HFFc6 (cell line): ENCODE measurements around the gene PBX1. TPM values are rescaled to one million over a fixed set of nuclear protein-coding genes. Genes with fewer than 3 reads are reported as not detected.
A peak's percentile ranks its signal among the peaks of the same experiment; 100 is the strongest.

Experiments
- DNase-seq: peaks from one replicate; pipeline ENCODE4 v3.0.0-alpha.2; 2018
- H3K27ac Mint-ChIP-seq: 2 replicates; pipeline ENCODE4 v1.8.0; 2020; ENCODE audit warnings: mild to moderate bottlenecking, mixed read lengths
- H3K27me3 Mint-ChIP-seq: 2 replicates; pipeline ENCODE4 v1.8.0; 2021; ENCODE audit warnings: mild to moderate bottlenecking, moderate library complexity, mixed read lengths; ENCODE audit not compliant: insufficient read depth
- H3K36me3 Mint-ChIP-seq: 2 replicates; pipeline ENCODE4 v1.8.0; 2021; ENCODE audit warnings: low read depth, mixed read lengths
- H3K4me1 Mint-ChIP-seq: 2 replicates; pipeline ENCODE4 v1.8.0; 2020; ENCODE audit warnings: low read depth, mixed read lengths
- H3K4me3 Mint-ChIP-seq: 2 replicates; pipeline ENCODE4 v1.8.0; 2020; ENCODE audit warnings: mild to moderate bottlenecking, moderate library complexity, mixed read lengths
- H3K9me3 Mint-ChIP-seq: 2 replicates; pipeline ENCODE4 v1.8.0; 2020; ENCODE audit warnings: mild to moderate bottlenecking, mixed read lengths
- total RNA-seq, 6 experiments: library from RNA; stranded (reverse); fragmentation: NEBNext Ultra II Directional; extraction: Animal tissue kit (Norgen Biotek cat#: 25700); gene quantifications; 2 replicates in 1 of 6; 3 replicates in 5 of 6; pipeline ENCODE4 v1.2.3, GENCODE V29; 2021
- TF ChIP-seq, protein P1 (sequence below): fragments of 200-600 bp; sonication (generic); IDR thresholded peaks from 2 replicates; pipeline ENCODE4 v1.5.0; 2021; ENCODE audit warnings: antibody characterized with exemption, mild to moderate bottlenecking

The PBX1 gene
- total RNA-seq, 6 experiments from 2014 or later, result 35.4 to 42.3 (median 39.1) TPM

DNA sequence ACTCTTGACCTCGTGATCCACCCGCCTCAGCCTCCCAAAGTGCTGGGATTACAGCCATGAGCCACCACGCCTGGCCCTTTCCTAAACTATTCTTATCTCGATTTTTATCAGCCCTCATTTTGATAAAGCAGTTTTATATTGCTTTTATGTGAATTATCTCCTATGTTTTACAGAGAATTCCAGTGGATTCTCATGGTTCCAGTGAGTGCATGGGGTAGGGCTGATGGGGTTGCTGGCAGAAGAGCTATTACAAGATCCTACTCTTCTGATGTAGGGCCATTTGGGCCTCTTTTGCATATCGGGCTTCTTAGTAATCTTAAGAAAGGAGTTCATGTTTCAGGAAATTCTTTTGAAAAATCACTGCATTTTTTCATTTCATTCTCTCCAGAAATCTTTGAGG, 187.6 kb downstream of the PBX1 start:
- Mint-ChIP-seq H3K4me1 (peaks cover 53% of the 10 kb centered on the region), H3K27ac (no peak overlapping the region), H3K4me3 (no peak overlapping the region), H3K9me3 (no peaks in the 10 kb centered on the region), H3K27me3 (no peaks in the 10 kb centered on the region), H3K36me3 (peaks cover 4% of the 10 kb centered on the region; the same call in 1 of the 2 replicates)
- no peak for DNase-seq
- TF ChIP-seq, protein P1, sequence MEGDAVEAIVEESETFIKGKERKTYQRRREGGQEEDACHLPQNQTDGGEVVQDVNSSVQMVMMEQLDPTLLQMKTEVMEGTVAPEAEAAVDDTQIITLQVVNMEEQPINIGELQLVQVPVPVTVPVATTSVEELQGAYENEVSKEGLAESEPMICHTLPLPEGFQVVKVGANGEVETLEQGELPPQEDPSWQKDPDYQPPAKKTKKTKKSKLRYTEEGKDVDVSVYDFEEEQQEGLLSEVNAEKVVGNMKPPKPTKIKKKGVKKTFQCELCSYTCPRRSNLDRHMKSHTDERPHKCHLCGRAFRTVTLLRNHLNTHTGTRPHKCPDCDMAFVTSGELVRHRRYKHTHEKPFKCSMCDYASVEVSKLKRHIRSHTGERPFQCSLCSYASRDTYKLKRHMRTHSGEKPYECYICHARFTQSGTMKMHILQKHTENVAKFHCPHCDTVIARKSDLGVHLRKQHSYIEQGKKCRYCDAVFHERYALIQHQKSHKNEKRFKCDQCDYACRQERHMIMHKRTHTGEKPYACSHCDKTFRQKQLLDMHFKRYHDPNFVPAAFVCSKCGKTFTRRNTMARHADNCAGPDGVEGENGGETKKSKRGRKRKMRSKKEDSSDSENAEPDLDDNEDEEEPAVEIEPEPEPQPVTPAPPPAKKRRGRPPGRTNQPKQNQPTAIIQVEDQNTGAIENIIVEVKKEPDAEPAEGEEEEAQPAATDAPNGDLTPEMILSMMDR, result no peak

GRCh38 chr1:164748253-164748899, 189.4 kb downstream of the PBX1 start:
- Mint-ChIP-seq H3K27me3 (no peaks in the 10 kb centered on the region), H3K4me3 (peak overlapping the region; percentile 70), H3K36me3 (peaks cover 4% of the 10 kb centered on the region; the same call in 1 of the 2 replicates), H3K9me3 (no peaks in the 10 kb centered on the region), H3K4me1 (peaks cover 70% of the 10 kb centered on the region), H3K27ac (peak overlapping the region; percentile 94)
- peak; percentile 87 for DNase-seq
- TF ChIP-seq, protein P1, result no peak

- H3K4me1 Mint-ChIP-seq, result peaks cover 90% of the 10 kb centered on the region
- H3K27me3 Mint-ChIP-seq, result peaks cover 1% of the 10 kb centered on the region; the same call in 1 of the 2 replicates
- TF ChIP-seq, protein P1, result no peak
- H3K4me3 Mint-ChIP-seq, result peak overlapping the region; percentile 71
- peaks cover 6% of the 10 kb centered on the region for H3K9me3 Mint-ChIP-seq
- no peak for DNase-seq
- peak overlapping the region; percentile 84 for H3K27ac Mint-ChIP-seq
- peaks cover 20% of the 10 kb centered on the region for H3K36me3 Mint-ChIP-seq
Measured at GRCh38 chr1:164753521-164754077, 194.6 kb downstream of the PBX1 start.

DNA sequence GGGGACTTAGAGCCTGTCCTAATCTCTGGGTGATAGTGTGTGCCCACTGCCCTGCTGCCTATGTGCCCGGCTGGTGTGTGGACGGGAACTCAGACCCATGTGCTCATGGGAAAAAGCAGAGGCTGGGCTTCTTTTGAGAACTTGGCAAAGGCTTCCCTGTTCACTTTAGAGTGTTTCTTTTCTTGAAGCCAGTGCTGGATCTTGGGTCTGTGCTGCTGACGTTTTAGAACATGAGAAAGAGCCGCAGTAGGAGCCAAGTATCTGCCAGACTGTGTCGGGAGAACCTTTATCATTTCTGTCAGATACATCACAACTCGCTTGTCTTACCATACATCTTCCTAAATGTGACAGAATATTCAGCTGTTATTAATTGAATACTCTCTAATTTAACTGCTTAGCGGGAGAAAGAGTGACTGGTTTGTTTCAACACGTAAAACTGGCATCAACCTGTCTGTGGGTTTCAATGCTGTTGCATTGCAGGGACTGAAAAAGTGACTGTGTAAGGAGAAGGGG, 195.2 kb downstream of the PBX1 start:
- peak overlapping the region; percentile 84 for H3K27ac Mint-ChIP-seq
- DNase-seq, result no peak
- peaks cover 6% of the 10 kb centered on the region for H3K9me3 Mint-ChIP-seq
- peaks cover 21% of the 10 kb centered on the region for H3K36me3 Mint-ChIP-seq
- H3K4me3 Mint-ChIP-seq, result peak overlapping the region; percentile 71
- peaks cover 89% of the 10 kb centered on the region for H3K4me1 Mint-ChIP-seq
- TF ChIP-seq, protein P1, result no peak
- H3K27me3 Mint-ChIP-seq, result peaks cover 1% of the 10 kb centered on the region; the same call in 1 of the 2 replicates

DNA sequence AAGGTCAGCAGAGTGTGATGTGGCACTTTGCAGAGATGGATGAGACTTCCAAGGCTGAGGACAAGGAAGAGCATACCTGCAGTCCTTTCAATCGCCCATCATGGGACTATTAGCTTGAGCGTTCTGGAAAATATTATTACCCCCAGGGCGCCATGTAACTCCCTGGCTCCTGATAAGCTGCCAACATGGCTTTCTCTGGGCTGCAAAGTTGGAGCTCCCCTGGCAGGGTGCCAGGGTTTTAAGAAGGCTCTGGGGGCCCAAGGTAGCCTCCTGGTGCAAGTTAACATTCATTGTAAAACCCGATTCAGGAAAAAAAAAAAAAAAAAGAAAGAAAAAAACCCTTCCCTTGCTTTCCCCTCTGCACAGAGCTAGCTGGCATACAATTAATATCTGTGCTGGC, 196.7 kb downstream of the PBX1 start:
- peak overlapping the region; percentile 24; the same call in 1 of the 2 replicates for H3K4me3 Mint-ChIP-seq
- H3K4me1 Mint-ChIP-seq, result peaks cover 89% of the 10 kb centered on the region
- H3K9me3 Mint-ChIP-seq, result peaks cover 6% of the 10 kb centered on the region
- TF ChIP-seq, protein P1, result no peak
- peaks cover 21% of the 10 kb centered on the region for H3K36me3 Mint-ChIP-seq
- no peak for DNase-seq
- H3K27me3 Mint-ChIP-seq, result peaks cover 1% of the 10 kb centered on the region; the same call in 1 of the 2 replicates
- 0 out of 2 replicates have a peak overlapping the region, but pooled peaks have one; percentile 51 for H3K27ac Mint-ChIP-seq
